Measurements from ENCODE around the gene CALN1.

DNA sequence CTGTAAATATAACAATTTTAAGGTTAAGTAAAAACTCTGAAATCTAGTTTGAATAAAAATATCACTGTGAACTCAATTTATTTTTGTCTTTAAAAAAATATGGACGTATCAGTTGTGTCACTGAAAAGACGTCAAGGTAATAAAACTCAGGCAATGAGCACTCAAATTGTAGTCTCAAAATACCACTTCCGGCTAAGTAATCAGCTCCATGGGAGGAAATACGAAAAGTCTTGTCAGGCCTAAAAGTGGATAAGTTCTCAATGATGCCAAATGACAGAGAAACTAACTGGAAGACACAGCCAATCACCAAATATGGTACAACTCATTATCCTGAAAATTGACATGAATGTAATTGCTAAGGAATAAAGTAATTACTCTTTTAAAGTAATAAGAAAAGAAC lies 719 bp downstream of the CALN1 start:
- TF ChIP-seq, protein P1, sequence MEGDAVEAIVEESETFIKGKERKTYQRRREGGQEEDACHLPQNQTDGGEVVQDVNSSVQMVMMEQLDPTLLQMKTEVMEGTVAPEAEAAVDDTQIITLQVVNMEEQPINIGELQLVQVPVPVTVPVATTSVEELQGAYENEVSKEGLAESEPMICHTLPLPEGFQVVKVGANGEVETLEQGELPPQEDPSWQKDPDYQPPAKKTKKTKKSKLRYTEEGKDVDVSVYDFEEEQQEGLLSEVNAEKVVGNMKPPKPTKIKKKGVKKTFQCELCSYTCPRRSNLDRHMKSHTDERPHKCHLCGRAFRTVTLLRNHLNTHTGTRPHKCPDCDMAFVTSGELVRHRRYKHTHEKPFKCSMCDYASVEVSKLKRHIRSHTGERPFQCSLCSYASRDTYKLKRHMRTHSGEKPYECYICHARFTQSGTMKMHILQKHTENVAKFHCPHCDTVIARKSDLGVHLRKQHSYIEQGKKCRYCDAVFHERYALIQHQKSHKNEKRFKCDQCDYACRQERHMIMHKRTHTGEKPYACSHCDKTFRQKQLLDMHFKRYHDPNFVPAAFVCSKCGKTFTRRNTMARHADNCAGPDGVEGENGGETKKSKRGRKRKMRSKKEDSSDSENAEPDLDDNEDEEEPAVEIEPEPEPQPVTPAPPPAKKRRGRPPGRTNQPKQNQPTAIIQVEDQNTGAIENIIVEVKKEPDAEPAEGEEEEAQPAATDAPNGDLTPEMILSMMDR (IDR thresholded peaks at IDR 0.05): no peak
- TF ChIP-seq POLR2AphosphoS5 (IDR thresholded peaks at IDR 0.05; ENCODE audit: low read depth, low read length): no peak

Measured in Panc1 (cell line).